Myocyte (in vitro differentiated cells): ENCODE measurements around the gene POLR3A. TPM values are rescaled to one million over a fixed set of nuclear protein-coding genes. Genes with fewer than 3 reads are reported as not detected.

Experiments
- DNase-seq: peaks from one replicate; pipeline ENCODE4 v3.0.0-alpha.2; 2012; ENCODE audit warnings: low read depth
- total RNA-seq: library from RNA; depleted of rRNA; stranded (reverse); fragments of >200 nt; gene quantifications from 2 replicates; pipeline ENCODE4 v1.2.3, GENCODE V29; 2014

POLR3A gene
- total RNA-seq, 1 donor from 2014 or later = 13.2 TPM

DNA sequence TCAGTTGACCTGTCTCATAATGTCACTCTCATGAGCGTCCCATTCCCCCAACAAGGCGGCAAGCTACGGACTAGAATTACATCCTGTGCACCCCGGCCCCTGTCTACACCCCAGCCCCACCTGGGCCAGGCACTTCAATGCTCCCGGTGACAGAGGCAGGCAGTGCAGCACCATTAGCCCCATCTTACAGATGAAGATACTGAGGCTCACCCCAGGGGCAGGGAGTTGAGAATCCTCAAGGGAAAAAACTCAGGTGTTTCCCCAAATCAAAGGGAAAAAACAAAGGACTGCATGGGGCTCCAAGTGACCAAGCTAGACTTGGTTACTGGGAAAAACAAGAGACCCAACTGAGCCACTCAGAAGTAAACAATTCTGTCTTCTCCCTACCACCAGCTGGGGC is 107.3 kb downstream of the POLR3A start:
- DNase-seq = no peak

DNA sequence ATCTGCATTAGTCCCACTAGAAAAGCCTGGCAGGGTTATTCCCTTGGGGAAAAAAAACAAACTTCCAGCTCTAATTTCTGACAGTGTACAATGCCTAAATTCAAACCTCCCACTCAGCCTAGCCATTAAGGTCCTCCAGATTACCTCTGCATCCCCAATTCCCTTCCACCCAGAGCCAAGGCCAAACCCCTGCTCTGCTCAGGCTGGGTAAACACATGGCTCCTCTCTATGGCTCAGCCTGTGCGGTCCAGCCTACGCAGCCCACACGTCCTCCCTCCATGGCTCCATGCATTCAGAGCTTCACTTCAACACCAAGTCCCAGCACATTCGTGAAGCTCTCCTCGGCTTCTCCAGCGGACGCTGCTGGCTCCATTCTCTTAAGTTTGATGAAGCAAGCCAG is 107.9 kb downstream of the POLR3A start:
- no peak for DNase-seq

DNA sequence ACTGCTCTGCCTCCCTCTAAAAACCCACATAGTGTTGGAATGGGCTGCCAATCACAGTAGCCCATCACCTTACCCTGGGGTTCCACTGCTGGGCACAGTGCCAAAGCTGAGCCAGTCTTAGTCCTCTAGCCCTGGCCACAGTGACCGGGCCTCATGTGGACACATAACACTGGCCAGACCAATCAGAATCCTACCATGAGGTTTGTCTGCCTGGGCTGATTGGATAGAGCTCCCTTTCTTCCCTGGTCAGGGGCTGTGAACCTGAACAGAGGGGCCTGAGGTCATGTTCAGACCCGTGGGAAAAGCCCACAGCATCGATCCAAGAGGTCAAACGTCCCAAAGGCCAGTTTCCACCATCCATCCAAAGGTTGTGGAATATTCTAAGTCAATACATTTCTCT is 108.8 kb downstream of the POLR3A start:
- no peak for DNase-seq

DNA sequence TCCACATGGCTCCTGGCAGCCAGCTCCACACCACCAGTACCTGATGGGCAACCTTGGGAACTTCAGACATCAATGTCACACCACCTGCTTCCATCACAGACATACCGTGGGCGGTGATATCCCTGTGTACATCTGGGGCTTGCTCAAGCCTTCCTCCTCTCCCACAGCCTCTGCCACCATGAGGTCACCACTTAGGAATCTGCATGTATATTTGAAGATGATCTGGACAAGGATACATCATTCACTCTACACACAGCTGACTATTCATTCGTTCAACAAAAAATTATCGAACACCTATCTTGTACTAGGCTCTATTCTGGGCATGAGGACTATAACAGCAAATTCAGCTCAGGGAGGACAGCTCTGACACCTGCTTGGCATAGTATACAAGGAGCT is 109.6 kb downstream of the POLR3A start:
- DNase-seq = no peak

Other genes starting within 250 kb of the POLR3A start
- gene DLG5, start 102.8 kb downstream of the POLR3A start, total RNA-seq = 12.2 and 15.1 TPM in 2 replicates
- 1,781 and 1,980 TPM in 2 replicates for gene RPS24, start 4.3 kb upstream of the POLR3A start, total RNA-seq